Measurements from ENCODE around the gene MAPK10.

- TF ChIP-seq MAX (IDR thresholded peaks at IDR 0.05): no peak
- no peak for TF ChIP-seq TAF1 (IDR thresholded peaks at IDR 0.05; ENCODE audit: low read depth)
These were observed 208.7 kb downstream of the MAPK10 start for GRCh38 chr4:86151196-86151595.

Measured in Ishikawa (cell line).